Measurements from ENCODE around the gene UGT1A6.

DNA sequence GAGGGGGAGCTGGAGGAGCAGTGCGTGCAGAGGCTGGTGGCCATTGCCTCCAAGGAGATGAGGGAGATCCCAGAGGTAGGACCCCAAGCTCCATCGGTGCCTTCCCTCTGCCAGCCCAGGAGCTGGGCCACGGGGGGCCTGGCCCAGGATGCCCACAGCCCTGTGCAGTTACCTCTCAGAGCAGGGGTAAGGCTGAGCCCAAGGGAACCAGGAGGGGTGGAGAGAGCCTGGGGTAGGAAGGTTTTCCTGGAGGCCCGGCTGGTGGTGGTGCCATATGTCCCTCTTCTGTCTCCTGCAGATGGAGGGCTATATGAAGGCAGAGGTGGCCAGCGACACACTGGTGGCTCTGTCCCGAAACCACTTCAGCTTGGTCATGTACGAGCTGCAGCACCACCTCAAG lies 96.9 kb downstream of the UGT1A6 start:
- TF ChIP-seq HDAC2 (CRISPR knock-in tag; IDR thresholded peaks at IDR 0.05): no peak
- no peak for TF ChIP-seq POLR2A (IDR thresholded peaks at IDR 0.05; ENCODE audit: insufficient read depth in 1 of 2, low read depth in 2 of 2, low read length in 2 of 2)
- TF ChIP-seq MAFK (conservative IDR thresholded peaks at IDR 0.05 in 1 of 2, IDR thresholded peaks at IDR 0.05 in 1 of 2; ENCODE audit: low read length in 2 of 2): no peak
- TF ChIP-seq, protein P1, sequence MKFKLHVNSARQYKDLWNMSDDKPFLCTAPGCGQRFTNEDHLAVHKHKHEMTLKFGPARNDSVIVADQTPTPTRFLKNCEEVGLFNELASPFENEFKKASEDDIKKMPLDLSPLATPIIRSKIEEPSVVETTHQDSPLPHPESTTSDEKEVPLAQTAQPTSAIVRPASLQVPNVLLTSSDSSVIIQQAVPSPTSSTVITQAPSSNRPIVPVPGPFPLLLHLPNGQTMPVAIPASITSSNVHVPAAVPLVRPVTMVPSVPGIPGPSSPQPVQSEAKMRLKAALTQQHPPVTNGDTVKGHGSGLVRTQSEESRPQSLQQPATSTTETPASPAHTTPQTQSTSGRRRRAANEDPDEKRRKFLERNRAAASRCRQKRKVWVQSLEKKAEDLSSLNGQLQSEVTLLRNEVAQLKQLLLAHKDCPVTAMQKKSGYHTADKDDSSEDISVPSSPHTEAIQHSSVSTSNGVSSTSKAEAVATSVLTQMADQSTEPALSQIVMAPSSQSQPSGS (CRISPR knock-in tag; IDR thresholded peaks at IDR 0.05): no peak
- TF ChIP-seq MEF2D (CRISPR knock-in tag; IDR thresholded peaks at IDR 0.05): no peak
- no peak for TF ChIP-seq JUNB (CRISPR knock-in tag; IDR thresholded peaks at IDR 0.05; ENCODE audit: borderline replicate concordance)
- TF ChIP-seq MAFF (IDR thresholded peaks at IDR 0.05; ENCODE audit: low read depth, low read length): no peak
- no peak for TF ChIP-seq SMYD3 (CRISPR knock-in tag; IDR thresholded peaks at IDR 0.05)

Measured in HepG2 (cell line).